Measurements from ENCODE around the gene CFAP99.

GRCh38 chr4:2415881-2416563 is 2.7 kb upstream of the CFAP99 start:
- TF ChIP-seq CTCF (IDR thresholded peaks at IDR 0.05; ENCODE audit: low read depth, low read length, poor library complexity, severe bottlenecking): no peak
- TF ChIP-seq EZH2phosphoT487 (IDR thresholded peaks at IDR 0.05; ENCODE audit: borderline replicate concordance, low read length): no peak; the same call in 1 of the 2 replicates
